Keratinocyte (primary cell): ENCODE results near the gene ST3GAL6. TPM values are rescaled to one million over a fixed set of nuclear protein-coding genes. Genes with fewer than 3 reads are reported as not detected.
A peak's percentile ranks its signal among the peaks of the same experiment; 100 is the strongest.

Source experiments
- DNase-seq: peaks from one replicate; pipeline ENCODE4 v3.0.0-alpha.2; 2011; ENCODE audit warnings: low read depth, missing footprints, low spot score
- FAIRE-seq: peaks from 2 replicates; lab custom pipeline; 2011; peaks lifted over from hg19 to GRCh38; lab: Jason Lieb, UNC
- H2AFZ ChIP-seq: 2 replicates; pipeline ENCODE4 v1.6.0; 2012; ENCODE audit warnings: low read length, control low read depth, inconsistent platforms; ENCODE audit not compliant: control insufficient read depth
- H3K27ac ChIP-seq: 2 replicates; pipeline ENCODE4 v1.5.1; 2011; ENCODE audit warnings: low read length; ENCODE audit not compliant: control insufficient read depth, insufficient read depth
- H3K27me3 ChIP-seq: 3 replicates; pipeline ENCODE4 v1.6.0; 2011; ENCODE audit warnings: low read length; ENCODE audit not compliant: control insufficient read depth, insufficient read depth; ENCODE audit errors: extremely low read depth
- H3K36me3 ChIP-seq, 2 experiments: 2 replicates in 1 of 2; 3 replicates in 1 of 2; pipeline ENCODE4 v1.5.1; 2011; ENCODE audit warnings: low read length in 2 of 2, mild to moderate bottlenecking in 1 of 2; ENCODE audit not compliant: control insufficient read depth in 2 of 2, insufficient read depth in 2 of 2; ENCODE audit errors: extremely low read depth in 1 of 2
- H3K4me1 ChIP-seq: 3 replicates; pipeline ENCODE4 v1.5.1; 2011; ENCODE audit warnings: low read length; ENCODE audit not compliant: control insufficient read depth, insufficient read depth; ENCODE audit errors: extremely low read depth
- H3K4me2 ChIP-seq: 3 replicates; pipeline ENCODE4 v1.6.0; 2011; ENCODE audit warnings: low read depth, low read length; ENCODE audit not compliant: control insufficient read depth, insufficient read depth; ENCODE audit errors: extremely low read depth
- H3K4me3 ChIP-seq, 3 experiments: fragments of 200-600 bp in 1 of 3; sonication (generic) in 1 of 3; 2 replicates in 2 of 3; 3 replicates in 1 of 3; pipeline ENCODE4 v1.5.1; 2011 to 2016; ENCODE audit warnings: low read length in 3 of 3, mild to moderate bottlenecking in 3 of 3, control low read depth in 2 of 3, inconsistent platforms in 1 of 3, low read depth in 1 of 3, mixed read lengths in 1 of 3, mixed run types in 1 of 3, moderate library complexity in 1 of 3; ENCODE audit not compliant: control insufficient read depth in 2 of 3, insufficient read depth in 2 of 3; ENCODE audit errors: extremely low read depth in 1 of 3
- H3K79me2 ChIP-seq: 2 replicates; pipeline ENCODE4 v1.6.0; 2012; ENCODE audit warnings: low read length; ENCODE audit not compliant: control insufficient read depth, insufficient read depth
- H3K9ac ChIP-seq: 3 replicates; pipeline ENCODE4 v1.6.0; 2011; ENCODE audit warnings: low read length; ENCODE audit not compliant: control insufficient read depth, insufficient read depth; ENCODE audit errors: extremely low read depth
- H3K9me1 ChIP-seq: 3 replicates; pipeline ENCODE4 v1.6.0; 2011; ENCODE audit warnings: low read length; ENCODE audit not compliant: control insufficient read depth, insufficient read depth; ENCODE audit errors: extremely low read depth
- H3K9me3 ChIP-seq: 2 replicates; pipeline ENCODE4 v1.5.1; 2012; ENCODE audit warnings: low read depth, low read length; ENCODE audit not compliant: control insufficient read depth
- H4K20me1 ChIP-seq: 3 replicates; pipeline ENCODE4 v1.6.0; 2011; ENCODE audit warnings: low read length; ENCODE audit not compliant: control insufficient read depth, insufficient read depth; ENCODE audit errors: extremely low read depth
- EZH2 ChIP-seq: IDR thresholded peaks from one replicate; pipeline ENCODE4 v1.6.1; 2012; ENCODE audit warnings: inconsistent platforms, mild to moderate bottlenecking, low read length, moderate library complexity
- dilution Hi-C: fragments of 300-500 bp; cut with MboI; formaldehyde crosslinking; loops from one replicate; pipeline ENCODE4 v1.7.0; 2020; ENCODE audit warnings: low sequenced_read_pairs; ENCODE audit not compliant: extremely low pct_ligation_motif_present
- polyA plus RNA-seq, 5 experiments: library from polyadenylated mRNA; depleted of rRNA in 3 of 5; stranded (reverse) in 3 of 5; stranded (forward) in 1 of 5; unstranded in 1 of 5; fragments of >200 nt; gene quantifications; 1 replicate in 1 of 5; 2 replicates in 3 of 5; 3 replicates in 1 of 5; pipeline versions ENCODE4 v1.2.1 to v1.2.3, GENCODE V29; 2011 to 2012; ENCODE audit warnings: missing spikeins in 2 of 5, low read depth in 1 of 5, low replicate concordance in 1 of 5
- TF ChIP-seq, protein P1 (sequence below), 3 experiments: IDR thresholded peaks in 1 of 3; conservative IDR thresholded peaks in 1 of 3; optimal IDR thresholded peaks in 1 of 3; 2 replicates in 2 of 3; 3 replicates in 1 of 3; pipeline versions ENCODE3 to v1.5.1; 2011; ENCODE audit warnings: low read length in 3 of 3, mild to moderate bottlenecking in 3 of 3, moderate library complexity in 2 of 3, control low read depth in 1 of 3, inconsistent platforms in 1 of 3; ENCODE audit not compliant: insufficient read depth in 2 of 3; ENCODE audit errors: extremely low read depth in 1 of 3

ST3GAL6 gene
- polyA plus RNA-seq, 1 donor (not counting 4 experiments of a cell fraction or from before 2014, with no cell fraction given) = 5.3 TPM

DNA sequence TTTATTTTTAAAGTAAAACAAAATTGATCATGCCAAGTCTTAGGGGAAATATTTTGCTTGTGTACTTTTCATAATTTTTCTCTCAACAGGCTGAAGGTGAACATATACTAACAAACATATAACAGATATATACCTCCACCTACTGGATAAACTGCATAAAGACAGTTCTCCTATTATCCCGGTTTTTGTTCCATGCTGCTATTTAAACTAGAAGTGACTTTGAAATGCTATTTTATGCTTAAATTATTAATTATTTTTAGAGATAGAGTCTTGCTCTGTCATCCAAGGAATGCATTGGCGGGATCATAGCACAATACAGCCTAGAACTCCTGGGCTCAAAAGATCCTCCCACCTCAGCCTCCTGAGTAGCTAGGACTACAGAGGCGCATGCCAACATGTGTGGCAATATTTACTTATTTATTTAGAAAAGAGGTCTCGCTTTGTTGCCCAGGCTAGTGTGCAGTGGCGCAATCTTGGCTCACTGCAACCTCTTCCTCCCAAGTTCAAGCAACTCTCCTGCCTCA, 49.8 kb downstream of the ST3GAL6 start:
- TF ChIP-seq, protein P1, sequence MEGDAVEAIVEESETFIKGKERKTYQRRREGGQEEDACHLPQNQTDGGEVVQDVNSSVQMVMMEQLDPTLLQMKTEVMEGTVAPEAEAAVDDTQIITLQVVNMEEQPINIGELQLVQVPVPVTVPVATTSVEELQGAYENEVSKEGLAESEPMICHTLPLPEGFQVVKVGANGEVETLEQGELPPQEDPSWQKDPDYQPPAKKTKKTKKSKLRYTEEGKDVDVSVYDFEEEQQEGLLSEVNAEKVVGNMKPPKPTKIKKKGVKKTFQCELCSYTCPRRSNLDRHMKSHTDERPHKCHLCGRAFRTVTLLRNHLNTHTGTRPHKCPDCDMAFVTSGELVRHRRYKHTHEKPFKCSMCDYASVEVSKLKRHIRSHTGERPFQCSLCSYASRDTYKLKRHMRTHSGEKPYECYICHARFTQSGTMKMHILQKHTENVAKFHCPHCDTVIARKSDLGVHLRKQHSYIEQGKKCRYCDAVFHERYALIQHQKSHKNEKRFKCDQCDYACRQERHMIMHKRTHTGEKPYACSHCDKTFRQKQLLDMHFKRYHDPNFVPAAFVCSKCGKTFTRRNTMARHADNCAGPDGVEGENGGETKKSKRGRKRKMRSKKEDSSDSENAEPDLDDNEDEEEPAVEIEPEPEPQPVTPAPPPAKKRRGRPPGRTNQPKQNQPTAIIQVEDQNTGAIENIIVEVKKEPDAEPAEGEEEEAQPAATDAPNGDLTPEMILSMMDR (optimal IDR thresholded peaks at IDR 0.05 in 1 of 3, IDR thresholded peaks at IDR 0.05 in 1 of 3, conservative IDR thresholded peaks at IDR 0.05 in 1 of 3; ENCODE audit: extremely low read depth in 1 of 3, insufficient read depth in 2 of 3, low read length in 3 of 3) = peak in 2 of 3 experiments; percentile 14 to 43
- TF ChIP-seq EZH2 = no peak
- no peak overlapping the region for H3K4me2 ChIP-seq
- no peak overlapping the region for H3K9ac ChIP-seq
- no peak overlapping the region for H3K4me3 ChIP-seq
- no peaks in the 10 kb centered on the region for H3K9me3 ChIP-seq
- peaks cover 12% of the 10 kb centered on the region for H3K79me2 ChIP-seq
- FAIRE-seq (no peak), DNase-seq (no peak)
- no peaks in the 10 kb centered on the region for H3K27me3 ChIP-seq
- H4K20me1 ChIP-seq = no peaks in the 10 kb centered on the region
- peaks cover 6% of the 10 kb centered on the region for H3K4me1 ChIP-seq
- no peaks in the 10 kb centered on the region for H3K9me1 ChIP-seq
- dilution Hi-C loops = no loop called here
- no peak overlapping the region for H2AFZ ChIP-seq
- peaks cover 29 to 57% of the 10 kb centered on the region in 2 experiments for H3K36me3 ChIP-seq
- H3K27ac ChIP-seq = no peak overlapping the region

DNA sequence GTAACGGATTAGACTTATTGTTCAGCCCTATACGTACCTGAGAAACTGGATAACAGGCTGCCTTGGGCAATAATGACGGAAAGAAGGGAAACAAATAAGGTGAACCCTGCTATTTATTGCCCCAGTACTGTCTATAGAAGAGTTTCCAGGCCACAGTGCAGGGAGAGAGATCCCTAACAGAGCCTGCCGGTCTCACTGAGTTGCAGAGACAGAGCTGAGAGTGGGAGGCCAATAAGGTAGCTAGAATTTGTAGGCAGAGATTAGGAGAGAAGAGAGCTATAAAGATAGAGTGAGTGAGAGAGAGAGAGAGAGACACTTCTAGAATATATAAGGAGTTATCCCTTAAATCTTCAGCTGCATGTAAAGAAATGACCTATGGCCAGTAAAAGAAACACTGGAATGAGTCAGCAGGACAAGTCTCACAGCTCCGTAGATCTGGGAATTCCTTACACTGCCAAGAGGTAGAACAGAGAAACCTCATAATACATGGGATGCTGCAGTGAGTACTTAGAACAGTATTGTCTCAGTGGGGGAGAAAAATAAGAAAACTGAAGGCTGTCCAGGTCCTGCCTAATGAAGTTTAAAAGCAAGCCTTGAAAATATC, 51.8 kb downstream of the ST3GAL6 start:
- Histone ChIP-seq H3K9ac (no peak overlapping the region), H3K9me3 (no peaks in the 10 kb centered on the region), H3K79me2 (peaks cover 12% of the 10 kb centered on the region), H3K9me1 (no peaks in the 10 kb centered on the region), H4K20me1 (no peaks in the 10 kb centered on the region), H2AFZ (no peak overlapping the region), H3K27ac (no peak overlapping the region), H3K4me2 (no peak overlapping the region), H3K36me3 (peaks cover 29 to 50% of the 10 kb centered on the region in 2 experiments), H3K4me1 (no peaks in the 10 kb centered on the region), H3K27me3 (no peaks in the 10 kb centered on the region), H3K4me3 (no peak overlapping the region)
- no peak for TF ChIP-seq EZH2
- TF ChIP-seq, protein P1 (optimal IDR thresholded peaks at IDR 0.05 in 1 of 3, IDR thresholded peaks at IDR 0.05 in 1 of 3, conservative IDR thresholded peaks at IDR 0.05 in 1 of 3; ENCODE audit: extremely low read depth in 1 of 3, insufficient read depth in 2 of 3, low read length in 3 of 3) = no peak
- peak; percentile 26 for FAIRE-seq
- dilution Hi-C loops = no loop called here
- no peak for DNase-seq
